ENCODE results near the gene MMAB. TPM values are rescaled to one million over a fixed set of nuclear protein-coding genes. Genes with fewer than 3 reads are reported as not detected.

The MMAB gene
- total RNA-seq, 2 donors from 2014 or later = 13.9 to 25.5 TPM

DNA sequence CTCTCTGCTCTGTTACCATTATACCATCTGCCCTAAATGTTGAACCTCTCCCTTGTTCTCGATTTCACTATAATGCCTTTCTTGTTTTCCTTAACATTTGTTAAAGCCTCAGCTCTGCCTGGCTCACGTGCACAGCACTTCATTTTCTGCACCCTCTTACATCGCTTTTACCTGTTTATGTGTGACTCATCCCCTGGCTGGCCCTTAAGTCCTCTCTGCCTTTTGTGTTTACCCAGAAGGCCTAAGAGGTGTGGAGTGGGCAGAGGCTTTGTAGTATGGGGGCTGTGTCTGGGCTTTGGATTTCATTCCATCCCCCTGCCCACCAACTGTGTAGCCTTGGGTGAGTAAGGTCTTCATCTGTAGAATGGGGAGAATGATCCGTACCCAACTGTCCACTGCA, 59.3 kb downstream of the MMAB start:
- no peaks in the 10 kb centered on the region for H3K27me3 Mint-ChIP-seq (ENCODE audit: low read depth)
- ATAC-seq (replicated peaks in 1 of 2) (no peak), DNase-seq (no peak)
- no peaks in the 10 kb centered on the region for H3K9me3 Mint-ChIP-seq
- peaks cover 5 to 12% of the 10 kb centered on the region in 2 donors for H3K36me3 Mint-ChIP-seq (ENCODE audit: insufficient read depth in 2 of 2)
- no peak overlapping the region for H3K27ac Mint-ChIP-seq
- H3K4me1 Mint-ChIP-seq (ENCODE audit: low read depth) = no peaks in the 10 kb centered on the region
- H3K4me3 Mint-ChIP-seq = no peak overlapping the region

DNA sequence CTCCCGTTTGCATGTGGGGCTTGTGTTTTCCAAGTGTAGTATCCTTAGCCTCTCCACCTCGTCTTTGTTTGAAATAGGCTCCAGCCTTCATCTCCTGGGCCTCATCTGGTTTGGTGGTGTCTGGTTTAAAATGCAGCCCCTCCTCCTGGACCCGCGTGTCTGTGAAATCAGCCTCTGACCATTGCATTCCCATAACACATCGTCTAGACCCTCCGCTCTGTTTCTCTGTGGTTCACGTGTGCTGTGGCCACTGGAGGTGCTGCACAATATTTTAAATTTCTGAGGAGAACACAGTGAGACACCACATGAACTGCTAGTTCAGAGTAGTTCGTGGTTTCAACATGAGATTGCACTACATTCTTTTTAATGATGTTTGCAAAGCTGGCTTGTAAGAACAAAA, 60.3 kb downstream of the MMAB start:
- Mint-ChIP-seq H3K4me3 (no peak overlapping the region), H3K27me3 (ENCODE audit: low read depth) (no peaks in the 10 kb centered on the region), H3K4me1 (ENCODE audit: low read depth) (no peaks in the 10 kb centered on the region), H3K36me3 (ENCODE audit: insufficient read depth in 2 of 2) (peaks cover 5 to 12% of the 10 kb centered on the region in 2 donors), H3K27ac (no peak overlapping the region), H3K9me3 (no peaks in the 10 kb centered on the region)
- no peak for DNase-seq
- ATAC-seq (replicated peaks in 1 of 2) = no peak

DNA sequence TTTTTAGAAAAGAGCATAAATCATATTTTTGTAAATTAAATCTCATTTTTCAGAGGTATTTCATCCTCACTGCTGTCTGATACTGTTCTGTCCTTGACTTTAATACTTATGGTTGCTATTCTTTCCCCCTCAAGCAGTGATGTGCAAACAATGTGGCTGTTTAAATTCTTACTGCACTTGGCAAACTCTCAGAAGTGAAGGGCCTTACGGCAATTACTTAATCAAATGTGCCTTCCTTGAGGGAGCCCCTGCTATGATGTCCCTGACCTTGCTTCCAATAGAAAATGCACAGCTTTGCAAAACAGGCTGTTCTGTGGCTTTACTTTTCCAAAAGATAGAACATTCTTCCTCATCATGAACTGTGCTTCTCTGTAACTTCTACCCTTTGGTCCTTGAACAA, 60.7 kb downstream of the MMAB start:
- Mint-ChIP-seq H3K36me3 (ENCODE audit: insufficient read depth in 2 of 2) (peaks cover 5 to 10% of the 10 kb centered on the region in 2 donors), H3K27ac (no peak overlapping the region)

GRCh38 chr12:109510196-109510595, 63.1 kb downstream of the MMAB start:
- no peaks in the 10 kb centered on the region for H3K27me3 Mint-ChIP-seq (ENCODE audit: low read depth)
- peaks cover 5 to 6% of the 10 kb centered on the region in 2 donors for H3K36me3 Mint-ChIP-seq (ENCODE audit: insufficient read depth in 2 of 2)
- no peak overlapping the region for H3K4me3 Mint-ChIP-seq
- H3K4me1 Mint-ChIP-seq (ENCODE audit: low read depth) = no peaks in the 10 kb centered on the region
- ATAC-seq (replicated peaks in 1 of 2) (no peak), DNase-seq (no peak)
- H3K9me3 Mint-ChIP-seq = no peaks in the 10 kb centered on the region
- H3K27ac Mint-ChIP-seq = no peak overlapping the region

More for the DNA sequence above, 60.7 kb downstream of the MMAB start:
- H3K4me3 Mint-ChIP-seq = no peak overlapping the region
- H3K9me3 Mint-ChIP-seq = no peaks in the 10 kb centered on the region
- DNase-seq = no peak
- no peak for ATAC-seq (replicated peaks in 1 of 2)
- H3K4me1 Mint-ChIP-seq (ENCODE audit: low read depth) = no peaks in the 10 kb centered on the region
- H3K27me3 Mint-ChIP-seq (ENCODE audit: low read depth) = no peaks in the 10 kb centered on the region

GRCh38 chr12:109504068-109504467, 69.2 kb downstream of the MMAB start:
- peaks cover 5 to 10% of the 10 kb centered on the region in 2 donors for H3K36me3 Mint-ChIP-seq (ENCODE audit: insufficient read depth in 2 of 2)
- DNase-seq (no peak), ATAC-seq (replicated peaks in 1 of 2) (no peak)
- no peaks in the 10 kb centered on the region for H3K27me3 Mint-ChIP-seq (ENCODE audit: low read depth)
- no peak overlapping the region for H3K27ac Mint-ChIP-seq
- H3K9me3 Mint-ChIP-seq = no peaks in the 10 kb centered on the region
- no peak overlapping the region for H3K4me3 Mint-ChIP-seq
- H3K4me1 Mint-ChIP-seq (ENCODE audit: low read depth) = no peaks in the 10 kb centered on the region

Other genes starting within 250 kb of the MMAB start
- not detected for gene MYO1H, start 225.6 kb downstream of the MMAB start, total RNA-seq
- 10 to 100 TPM; 38.5 to 47.8 TPM for gene KCTD10, start 96.2 kb downstream of the MMAB start, total RNA-seq
- gene UBE3B, start 95.9 kb downstream of the MMAB start, total RNA-seq = 10 to 100 TPM; 37.4 to 37.6 TPM
- gene MVK, start 290 bp upstream of the MMAB start, total RNA-seq = 10 to 100 TPM; 11.5 to 16.0 TPM
- under 1 TPM; 0.53 to 0.55 TPM for gene FAM222A, start 140.3 kb upstream of the MMAB start, total RNA-seq